ENCODE measurements around the gene TINAG.

Gene TINAG, protein sequence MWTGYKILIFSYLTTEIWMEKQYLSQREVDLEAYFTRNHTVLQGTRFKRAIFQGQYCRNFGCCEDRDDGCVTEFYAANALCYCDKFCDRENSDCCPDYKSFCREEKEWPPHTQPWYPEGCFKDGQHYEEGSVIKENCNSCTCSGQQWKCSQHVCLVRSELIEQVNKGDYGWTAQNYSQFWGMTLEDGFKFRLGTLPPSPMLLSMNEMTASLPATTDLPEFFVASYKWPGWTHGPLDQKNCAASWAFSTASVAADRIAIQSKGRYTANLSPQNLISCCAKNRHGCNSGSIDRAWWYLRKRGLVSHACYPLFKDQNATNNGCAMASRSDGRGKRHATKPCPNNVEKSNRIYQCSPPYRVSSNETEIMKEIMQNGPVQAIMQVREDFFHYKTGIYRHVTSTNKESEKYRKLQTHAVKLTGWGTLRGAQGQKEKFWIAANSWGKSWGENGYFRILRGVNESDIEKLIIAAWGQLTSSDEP

DNA sequence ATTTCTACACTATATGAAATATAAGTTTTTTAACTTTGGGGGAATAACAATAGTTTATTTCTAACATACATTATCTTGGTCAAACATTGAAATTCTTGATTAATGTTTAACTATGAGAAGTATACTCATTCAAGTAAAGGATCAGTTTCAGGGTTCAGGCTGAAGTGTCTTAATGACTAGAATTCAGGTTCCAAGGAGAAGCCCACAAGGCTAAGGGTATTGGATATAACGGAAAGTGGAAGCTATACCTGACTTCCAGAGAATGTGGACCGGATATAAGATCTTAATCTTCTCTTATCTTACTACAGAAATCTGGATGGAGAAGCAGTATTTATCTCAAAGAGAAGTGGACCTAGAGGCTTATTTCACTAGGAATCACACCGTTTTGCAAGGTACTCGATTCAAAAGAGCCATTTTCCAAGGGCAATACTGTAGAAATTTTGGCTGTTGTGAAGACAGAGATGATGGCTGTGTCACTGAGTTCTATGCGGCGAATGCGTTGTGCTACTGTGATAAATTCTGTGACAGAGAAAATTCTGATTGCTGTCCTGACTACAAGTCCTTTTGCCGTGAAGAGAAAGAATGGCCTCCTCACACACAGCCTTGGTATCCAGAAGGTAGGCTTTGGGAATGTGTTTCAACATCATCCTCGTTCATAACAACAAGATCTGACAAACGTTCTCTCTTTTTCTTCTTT, at the start of gene TINAG:
TSS of gene TINAG (plus strand) at position 153 of the 697 bp plus-strand sequence. CDS start at position 263, 110 bp downstream.
- DNase-seq, result no peak

DNA sequence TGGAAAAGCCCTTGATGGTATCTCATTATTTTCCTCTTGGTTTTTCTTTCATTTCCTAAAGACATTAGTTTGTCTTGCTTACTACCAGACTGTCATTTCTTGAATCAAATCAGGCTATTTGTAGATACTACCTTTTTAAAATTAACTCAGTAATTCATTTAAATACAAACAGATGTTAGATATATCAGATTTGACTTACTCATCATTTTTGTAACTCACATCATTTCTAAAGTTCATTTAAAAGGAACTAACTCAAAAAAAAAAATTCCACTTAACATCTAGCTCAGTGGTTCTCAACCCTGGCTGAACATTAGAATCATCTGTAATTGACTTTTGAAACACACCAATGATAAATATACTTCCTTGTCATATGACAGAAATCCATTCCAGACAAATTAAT, 48.2 kb upstream of the TINAG start:
- no peak for DNase-seq

DNA sequence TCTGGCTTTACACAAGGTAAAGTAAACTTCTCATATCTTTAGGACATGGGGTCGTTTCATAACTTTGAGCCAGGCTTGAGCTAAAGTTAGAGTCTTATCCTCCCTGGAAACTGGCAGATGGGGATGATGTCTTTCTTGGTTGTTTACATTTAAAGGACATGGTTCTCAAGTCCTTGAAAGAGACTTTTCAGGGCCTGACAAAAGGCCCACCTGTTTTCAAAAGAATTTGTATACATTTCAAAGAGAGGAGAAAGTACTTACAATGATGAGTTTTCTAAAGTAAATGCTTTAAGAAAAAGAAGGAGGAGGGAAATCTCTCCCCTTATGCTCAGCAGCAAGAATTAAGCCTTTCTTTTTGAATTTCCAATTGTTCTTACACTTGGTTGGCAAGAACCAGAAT, 45.7 kb upstream of the TINAG start:
- DNase-seq, result no peak

DNA sequence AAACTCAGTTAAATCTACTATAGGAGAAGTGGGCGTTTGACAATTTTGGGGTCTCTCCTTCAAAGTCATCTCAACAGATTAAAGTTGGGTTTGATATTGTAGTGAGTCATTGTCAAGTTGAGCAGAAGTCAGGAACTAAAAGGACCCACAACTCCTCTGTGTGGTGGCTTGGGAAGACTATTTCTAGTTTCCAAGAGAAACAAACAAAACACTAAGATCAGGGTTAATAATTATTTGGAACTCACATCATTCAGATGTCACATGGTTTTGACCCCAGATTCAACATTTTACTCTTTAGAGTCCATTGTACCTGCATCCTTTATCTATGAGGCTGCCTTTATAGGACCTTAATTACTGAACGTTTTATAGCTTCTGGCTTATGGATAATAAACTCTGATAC, 45.3 kb upstream of the TINAG start:
- DNase-seq, result no peak

DNA sequence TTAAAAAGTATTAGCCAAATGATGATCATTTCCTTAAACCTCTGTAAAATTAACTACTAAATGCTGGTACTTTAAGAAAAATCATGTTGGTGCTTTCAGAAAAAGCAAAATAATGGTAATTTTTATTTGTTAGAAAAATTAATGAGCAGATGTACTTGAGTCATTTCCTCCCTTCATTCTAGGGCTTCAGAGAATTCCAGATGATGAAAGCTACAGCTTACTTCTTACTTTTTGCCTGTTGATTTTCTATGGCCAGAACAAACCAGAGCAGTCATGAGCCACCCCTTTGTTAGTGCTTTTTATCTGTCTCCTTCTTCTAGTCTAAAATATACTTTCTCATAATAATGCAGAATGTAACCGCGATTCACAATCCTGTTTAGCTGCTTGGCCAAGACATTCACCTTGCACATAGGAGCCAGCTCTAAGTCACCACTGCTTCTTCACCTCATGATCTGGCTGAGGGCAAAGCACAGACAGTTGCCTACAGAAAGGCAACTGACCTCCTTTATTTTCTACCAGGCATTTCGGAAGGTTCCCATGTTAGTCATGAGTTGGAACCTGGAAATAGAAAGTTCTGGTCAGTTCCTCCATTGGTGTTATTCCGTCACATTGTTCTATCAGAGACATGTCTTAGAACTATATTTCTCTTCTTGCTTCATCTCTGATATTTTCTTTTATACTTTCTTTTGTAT, 43.5 kb upstream of the TINAG start:
- DNase-seq, result no peak

DNA sequence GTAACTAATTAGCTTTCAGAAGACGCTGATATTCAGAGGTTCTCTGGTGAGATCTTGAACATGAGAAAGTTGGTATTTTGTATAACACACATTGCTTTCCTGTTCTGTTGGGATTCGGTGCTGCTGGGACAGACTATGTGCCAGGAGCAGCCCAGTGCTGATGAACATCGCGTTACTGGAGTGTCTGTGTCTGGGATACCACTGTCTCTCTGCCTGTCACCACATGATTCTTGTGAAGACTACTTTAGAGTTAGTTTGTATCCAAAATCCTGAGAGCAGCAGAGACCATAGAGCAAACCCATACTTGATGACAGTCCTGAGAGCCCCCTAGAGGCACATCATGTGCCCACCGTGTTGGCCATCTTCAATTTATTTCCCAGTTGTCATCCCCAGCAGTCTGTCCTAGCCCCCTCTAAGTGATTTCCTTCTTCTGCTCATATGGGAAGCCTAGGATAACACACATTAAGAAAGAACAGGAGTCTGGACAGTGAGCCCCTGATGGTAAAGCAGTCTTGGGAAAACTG, 41.8 kb upstream of the TINAG start:
- no peak for DNase-seq

DNA sequence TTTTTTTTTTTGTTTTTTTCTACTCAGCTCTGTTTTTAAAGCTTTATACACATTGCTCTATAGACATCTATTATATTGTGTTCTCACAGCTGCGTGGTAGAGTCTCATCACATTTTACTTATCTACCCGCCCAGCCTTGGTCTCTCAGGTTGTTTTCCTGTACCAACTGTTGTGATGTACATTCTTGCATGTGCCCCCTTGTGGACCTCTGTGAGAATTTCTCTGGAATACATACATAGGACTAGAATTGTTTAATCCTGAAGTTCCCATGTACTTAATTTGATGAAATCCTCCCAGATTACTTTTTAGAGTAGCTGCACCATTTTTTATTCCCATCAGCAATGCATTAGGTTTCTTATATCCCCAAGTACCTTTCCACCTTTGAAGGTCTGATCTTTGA, 40.4 kb upstream of the TINAG start:
- no peak for DNase-seq

DNA sequence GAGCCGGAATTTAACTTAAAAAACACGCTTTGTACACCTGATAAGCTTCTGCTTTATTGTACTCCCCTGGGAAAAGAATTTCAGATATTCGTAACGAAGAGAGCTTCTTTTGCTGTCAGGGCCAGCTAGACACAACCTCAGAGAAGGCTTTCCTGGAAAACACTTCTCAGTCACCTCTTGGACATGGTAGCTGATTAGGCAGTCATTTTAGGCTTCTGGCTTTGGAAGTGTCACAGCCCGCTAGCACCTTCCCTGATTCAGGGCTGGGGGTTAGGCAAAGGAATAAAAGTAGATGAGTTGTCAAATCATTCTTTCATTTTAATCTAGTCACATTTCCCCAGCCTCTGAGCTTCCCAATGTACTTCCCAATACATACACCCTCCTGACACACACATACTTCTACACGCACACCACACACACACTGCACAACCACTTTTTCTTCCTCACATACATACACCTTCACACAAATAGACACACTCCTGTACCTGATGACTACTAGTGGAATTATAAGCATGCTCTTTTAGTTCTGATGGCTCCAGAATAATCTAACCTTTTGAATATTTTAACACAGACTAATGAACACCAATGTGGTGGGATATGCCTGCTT, 34.9 kb upstream of the TINAG start:
- DNase-seq, result no peak

DNA sequence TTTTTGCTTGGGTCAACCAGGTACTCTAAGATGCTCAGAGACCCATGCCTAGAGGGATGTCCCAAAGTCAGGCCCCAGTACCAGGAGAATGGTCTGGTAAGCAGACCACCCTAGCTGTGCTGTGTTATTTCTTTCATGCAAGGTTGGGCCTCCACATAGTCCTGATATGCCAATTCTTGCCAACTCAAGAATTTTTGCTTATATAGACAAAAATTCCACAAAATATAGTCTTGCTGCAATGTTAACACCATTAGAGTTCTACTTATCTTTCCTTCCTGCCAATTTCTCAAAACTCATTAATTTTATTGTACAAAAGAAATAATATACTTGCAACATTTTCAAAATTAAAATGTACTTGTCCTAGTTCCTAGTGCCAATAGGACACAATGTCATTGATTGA, 33.9 kb upstream of the TINAG start:
- no peak for DNase-seq

DNA sequence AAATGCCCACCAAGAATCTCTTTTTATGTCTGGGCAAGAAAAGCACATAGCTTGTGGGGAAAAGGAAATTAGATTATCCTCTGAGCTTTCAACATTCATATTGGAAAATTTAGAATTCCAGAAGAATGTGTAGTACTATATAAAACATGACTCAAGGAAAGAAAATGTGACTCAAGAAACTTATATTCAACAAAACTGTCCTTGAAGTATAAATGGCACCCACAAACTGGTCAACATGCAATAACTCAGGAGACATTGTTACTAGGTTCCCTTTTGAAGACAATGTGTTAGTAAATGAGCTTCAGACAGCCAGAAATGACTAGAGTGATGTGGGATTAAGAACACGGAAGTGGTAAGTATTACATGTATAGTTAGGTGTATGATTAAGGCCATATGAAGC, 26.1 kb upstream of the TINAG start:
- no peak for DNase-seq

DNA sequence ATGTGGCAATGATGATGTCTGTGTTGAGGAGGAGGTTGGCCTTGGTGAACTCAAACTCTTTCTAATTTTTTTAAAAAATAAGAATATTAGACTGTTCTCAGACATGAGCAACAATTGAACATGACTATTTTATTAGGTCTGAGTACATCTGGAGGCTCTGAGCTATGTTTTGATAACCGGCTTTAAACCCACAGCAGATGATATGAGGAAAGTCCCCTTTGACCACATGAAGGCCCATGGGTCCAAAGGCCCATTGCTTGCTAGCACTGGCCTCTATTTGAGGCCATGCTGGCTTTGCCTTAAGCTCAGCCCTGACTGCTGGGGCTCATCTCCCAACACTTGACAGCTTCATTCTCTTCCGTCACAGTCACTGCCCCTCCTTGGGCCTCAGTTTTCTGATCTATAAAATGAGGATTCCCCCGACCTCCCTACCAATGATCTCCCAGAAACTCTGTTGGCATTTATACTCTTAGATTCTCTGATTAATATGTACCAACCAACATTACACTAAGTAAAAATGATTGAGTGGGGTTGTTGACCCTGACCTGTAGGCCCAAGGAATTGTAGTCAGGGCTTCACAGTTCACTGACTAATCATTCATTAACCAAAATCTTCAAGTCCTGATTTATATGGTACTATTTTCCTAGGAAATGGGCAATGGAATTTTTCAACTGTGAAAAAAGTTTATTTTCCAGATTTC, 23.9 kb upstream of the TINAG start:
- DNase-seq, result no peak

DNA sequence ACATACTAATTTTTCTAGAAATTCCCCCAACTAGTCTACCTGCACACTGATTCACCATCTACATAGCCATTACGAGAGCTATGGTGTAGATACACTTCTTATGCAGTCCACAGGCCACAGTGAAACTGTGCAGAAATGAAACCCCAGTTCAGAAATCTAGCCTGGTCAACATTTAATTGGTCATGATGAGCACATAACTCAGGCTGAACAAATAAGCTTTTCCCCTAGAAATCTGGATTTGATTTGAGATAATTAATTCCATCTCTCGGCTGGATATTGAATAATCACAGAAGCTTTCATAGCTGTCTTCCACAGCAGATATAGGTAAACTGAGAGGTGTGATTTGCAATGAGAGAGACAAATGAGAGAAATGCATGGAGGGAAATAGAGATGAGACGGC, 22.6 kb upstream of the TINAG start:
- DNase-seq, result no peak

DNA sequence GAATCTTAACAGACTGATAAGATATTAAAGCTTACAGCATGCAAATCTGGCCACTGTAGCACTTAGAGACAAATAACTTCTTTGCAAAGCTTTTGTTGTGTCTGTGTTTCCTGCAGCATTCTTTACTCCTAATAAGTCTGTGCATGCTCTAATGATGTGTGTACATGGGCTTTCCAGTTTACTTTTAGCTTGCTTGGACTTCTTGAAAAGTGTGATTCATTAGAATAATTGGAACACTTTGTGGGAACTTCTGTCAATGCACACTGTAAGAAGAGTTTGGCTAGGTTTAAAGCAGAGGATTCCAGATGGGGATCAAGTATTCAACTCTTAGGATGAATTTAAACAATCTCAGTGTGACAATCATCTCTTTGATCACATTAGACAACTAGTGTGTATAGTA, 22.1 kb upstream of the TINAG start:
- DNase-seq, result no peak

DNA sequence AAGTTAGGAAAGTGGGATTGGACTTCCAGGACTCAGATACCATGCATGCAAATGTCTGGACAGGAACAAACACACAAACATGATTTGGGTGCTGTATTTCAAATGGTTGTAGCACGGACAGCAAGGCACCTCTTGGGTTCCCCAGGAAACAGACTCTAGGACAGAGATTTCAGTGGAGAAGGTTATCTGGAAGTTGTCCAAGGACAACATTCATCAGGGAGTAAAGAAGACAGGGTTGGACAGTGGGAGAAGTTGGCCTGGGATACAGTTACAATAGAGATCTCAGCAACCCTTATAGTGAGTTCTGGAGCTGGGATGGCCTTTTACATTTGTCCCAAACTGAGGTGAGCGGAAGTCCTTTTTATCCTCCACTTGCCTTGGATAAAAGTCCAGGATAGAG, 19.8 kb upstream of the TINAG start:
- no peak for DNase-seq

DNA sequence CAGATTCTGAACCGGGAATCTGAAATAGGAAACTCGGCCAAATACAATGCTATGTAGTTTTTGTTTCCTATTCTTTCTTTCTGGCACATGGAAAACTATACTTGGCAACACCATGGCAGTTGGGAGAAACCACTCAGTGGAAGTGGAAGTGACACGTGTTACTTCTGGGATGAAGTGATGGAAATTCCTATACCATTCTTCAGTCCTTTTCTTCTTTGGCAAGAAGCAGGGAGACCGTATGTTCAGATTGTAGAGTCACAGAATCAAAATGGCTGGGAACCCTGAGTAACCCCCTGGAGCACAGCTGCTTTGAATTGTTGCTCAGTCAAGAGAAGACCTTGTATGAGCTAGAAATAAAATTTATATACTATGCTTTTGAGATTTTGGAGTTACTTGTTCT, 18.8 kb upstream of the TINAG start:
- no peak for DNase-seq

DNA sequence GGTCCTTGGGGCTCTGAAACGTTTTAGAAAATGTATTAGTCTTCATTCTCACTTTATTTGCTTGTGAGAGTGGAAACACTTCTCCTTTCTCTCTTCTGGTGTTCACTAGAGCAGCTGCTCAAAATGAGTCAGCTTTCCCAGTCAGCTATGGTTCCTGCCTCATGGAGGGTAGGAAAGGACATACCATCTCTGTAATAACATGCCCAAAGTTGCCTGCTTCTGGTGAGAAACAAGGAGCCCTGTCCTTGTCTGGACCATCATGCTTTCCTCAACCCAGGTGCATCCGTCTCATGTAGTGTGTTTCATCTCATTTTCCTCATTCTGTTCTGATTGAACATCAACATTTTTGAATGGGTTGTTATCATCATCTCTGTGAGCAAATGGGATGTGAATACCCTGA, 17.1 kb upstream of the TINAG start:
- no peak for DNase-seq

DNA sequence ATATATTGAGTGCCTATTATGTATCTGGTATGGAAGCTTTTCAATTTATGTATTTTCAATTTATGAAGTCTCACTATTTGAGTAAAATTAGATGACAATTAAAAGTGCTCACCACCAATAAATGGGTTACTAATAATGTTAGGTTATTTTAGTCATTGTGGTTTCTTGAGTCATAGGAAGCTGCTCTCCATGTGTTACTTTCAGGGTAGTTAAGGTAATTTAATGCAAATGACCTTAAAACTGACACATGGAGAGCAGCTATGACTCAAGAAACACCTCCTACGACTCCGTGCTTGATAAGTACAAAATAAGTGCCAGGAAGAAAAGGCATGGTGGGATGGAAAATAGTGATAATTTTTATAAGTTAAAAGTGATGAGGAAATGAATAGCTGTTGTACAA, 16.5 kb upstream of the TINAG start:
- no peak for DNase-seq

DNA sequence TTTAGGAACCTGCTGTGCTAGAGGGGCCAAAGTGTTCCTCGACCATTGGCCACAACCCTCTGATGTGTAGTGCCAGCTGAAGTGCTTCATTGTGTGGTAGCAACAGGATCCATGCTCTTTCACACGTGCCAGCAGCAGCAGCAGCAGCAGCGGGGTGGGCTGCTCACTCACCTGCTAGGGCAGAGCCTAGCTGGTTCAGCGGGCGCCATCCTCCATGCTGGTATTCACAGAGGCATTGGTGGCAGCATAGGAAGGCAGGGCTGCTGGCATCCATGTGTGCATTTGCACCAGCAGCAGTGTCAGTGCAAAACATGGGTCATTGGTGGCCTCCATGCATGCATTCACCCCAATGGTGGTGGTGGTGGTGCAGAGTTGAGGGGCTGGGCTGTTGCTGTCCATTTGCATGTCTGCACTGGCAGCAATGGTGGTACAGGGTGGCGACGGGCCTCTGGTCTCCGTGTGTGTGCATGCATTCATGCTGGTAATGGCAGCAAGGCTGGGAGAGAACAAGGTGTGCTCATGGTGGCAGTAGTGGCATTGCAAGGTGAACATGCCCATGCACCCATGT, 13.2 kb upstream of the TINAG start:
- no peak for DNase-seq

DNA sequence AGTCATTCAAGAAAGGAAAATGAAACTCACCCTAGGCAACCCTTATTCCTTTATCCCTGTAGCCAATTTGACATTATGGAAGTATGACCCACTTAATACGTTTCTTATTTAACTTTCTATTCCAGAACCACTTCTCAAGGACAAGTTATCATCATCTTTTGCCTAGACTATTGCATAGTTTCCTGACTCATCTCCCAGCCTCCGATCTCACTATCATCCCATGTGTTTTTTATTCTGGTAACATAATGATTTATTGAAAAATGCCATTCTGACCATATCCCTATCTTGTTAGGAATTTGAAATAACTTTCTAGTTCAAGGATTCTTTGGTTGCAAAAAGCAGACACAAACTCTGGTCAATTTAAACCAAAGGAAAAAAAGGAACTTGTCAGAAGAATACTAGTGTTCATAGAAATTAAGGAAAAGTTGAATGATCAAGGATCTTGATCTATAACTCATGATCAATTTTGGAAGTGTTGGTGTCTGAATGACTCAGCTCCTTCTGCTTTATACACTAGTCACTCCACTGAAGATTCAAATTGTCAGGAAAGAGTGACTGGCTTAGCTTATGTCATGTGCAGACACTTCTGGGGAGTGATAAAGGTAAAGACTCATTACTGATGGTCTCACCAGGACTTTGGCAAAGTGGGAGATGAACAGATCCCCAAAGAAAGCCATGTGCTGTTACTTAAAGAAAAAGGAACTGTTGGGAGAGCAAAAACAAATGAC, 8.5 kb upstream of the TINAG start:
- DNase-seq, result no peak

DNA sequence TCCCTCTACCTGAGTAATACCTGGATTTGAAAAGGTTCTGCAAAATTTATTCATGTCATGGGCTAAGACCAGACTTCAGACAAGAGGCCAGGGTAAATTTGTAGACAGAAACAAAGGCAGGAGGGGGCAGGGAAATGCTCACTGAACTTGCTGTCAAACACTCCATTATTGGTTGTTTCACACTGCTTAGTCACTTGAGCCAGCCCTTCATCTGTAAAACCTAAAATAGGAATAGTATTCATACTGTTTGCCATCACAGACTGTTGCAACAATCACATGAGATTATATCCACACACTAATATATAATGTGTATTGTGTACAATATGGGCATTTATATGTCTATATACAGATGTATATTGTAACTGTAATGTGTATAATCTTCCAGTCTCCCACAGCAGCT, 6.5 kb upstream of the TINAG start:
- no peak for DNase-seq

DNA sequence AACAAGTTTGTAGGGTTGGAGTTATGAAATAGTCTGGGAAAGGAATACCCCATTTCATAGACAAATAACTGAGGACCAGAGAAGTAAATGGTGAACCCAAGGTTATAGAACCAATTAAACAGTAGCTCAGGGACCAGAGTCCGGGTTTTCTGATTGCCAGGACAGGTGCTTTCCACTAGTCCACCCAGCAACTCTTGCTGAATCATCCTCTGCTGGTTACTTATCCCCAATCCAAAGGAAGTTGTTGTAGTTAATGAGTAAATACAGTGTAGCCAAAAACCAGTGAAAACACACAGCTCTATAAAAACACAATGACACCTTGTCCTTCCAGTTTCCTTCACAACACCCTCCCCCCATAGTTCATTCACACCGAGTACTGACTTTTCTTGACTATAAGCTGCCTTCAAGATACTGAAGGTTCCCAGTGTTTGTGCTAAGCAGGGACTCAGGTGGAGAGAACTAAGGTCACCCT, 766 bp upstream of the TINAG start:
- no peak for DNase-seq

DNA sequence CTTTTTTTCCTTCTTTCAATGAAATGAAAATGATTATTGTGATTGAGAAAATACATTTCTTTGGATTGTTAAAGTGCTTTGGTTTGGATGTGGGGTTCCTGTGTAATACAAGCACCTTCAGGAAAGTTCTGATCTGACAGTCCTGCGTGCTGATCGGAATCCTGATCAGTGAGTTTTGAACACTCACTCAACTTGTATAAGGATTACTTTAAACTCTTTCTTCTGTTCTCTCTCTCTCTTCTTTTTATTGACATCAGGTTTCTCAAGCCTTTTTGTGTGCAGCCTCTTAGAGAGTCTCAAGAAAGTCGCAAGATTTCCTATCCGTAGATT, 710 bp downstream of the TINAG start:
- DNase-seq, result no peak
